DND-41 (cell line): ENCODE measurements around the gene SYS1.

Source experiments
- CTCF ChIP-seq: IDR thresholded peaks from 2 replicates; pipeline ENCODE4 v1.5.1; 2012; ENCODE audit warnings: borderline replicate concordance, low read length, moderate library complexity, mild to moderate bottlenecking; ENCODE audit not compliant: poor library complexity, severe bottlenecking; ENCODE audit errors: extremely low read depth
- EZH2 ChIP-seq: IDR thresholded peaks from 3 replicates; pipeline ENCODE4 v1.6.1; 2012; ENCODE audit warnings: borderline replicate concordance, low read depth, mild to moderate bottlenecking, moderate library complexity, low read length, inconsistent platforms; ENCODE audit not compliant: severe bottlenecking

DNA sequence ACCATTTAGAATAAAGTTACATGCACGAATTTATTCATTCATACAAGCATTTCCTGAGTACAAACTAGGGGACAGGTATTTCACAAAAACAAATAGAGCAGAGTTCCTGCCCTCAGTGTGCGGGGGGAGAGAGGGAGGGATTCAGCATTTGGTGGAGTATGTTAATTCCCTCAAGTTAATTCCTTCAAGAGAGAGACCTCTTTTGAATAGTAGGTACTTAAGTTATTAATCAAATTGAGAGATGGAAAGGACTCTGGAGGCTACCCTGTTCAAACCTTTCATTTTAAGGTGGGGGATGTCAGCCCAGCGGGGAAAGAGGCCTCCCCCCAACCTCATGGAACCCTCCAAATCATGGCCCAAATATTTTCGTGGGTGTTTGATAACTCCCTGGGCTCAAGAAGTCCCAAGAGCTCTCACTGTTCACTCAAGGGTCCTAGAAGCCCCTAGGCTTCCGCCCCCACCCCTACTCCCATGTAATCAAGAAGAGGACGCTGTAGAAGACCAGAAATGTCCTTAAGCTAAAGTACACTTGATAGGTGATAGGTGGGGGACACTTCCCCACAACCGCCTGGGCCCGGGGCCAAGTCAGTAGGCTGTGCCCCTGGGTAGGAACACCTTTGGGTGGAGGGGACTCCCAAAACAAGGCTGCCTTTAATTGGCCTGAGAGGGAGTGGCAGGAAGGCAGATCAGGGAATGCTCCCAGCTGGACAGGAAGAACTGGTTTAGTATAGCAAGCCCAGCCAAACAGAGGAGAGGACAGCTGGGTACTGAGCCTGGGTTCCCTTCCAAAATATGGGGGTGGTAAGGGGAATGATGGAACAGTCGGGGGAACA is 17.6 kb upstream of the SYS1 start:
- TF ChIP-seq CTCF (no peak), EZH2 (no peak)
